Activated CD4-positive, alpha-beta T cell treated with anti-CD3 and anti-CD28 coated beads for 48 hours (primary cell): Measurements from ENCODE around the gene KLHL11.

ENCODE experiments used
- DNase-seq: peaks from one replicate; pipeline ENCODE4 v3.0.0-alpha.2; 2020

The KLHL11 gene

GRCh38 chr17:41864836-41865595 is at the start of gene KLHL11:
KLHL11 (minus strand) TSS chr17:41865423; CDS start chr17:41865370, 53 bp downstream.
- DNase-seq: peak; percentile 92

GRCh38 chr17:41915020-41915419 is 49.8 kb upstream of the KLHL11 start:
- DNase-seq: no peak

- DNase-seq: no peak
These were observed 49.1 kb upstream of the KLHL11 start for GRCh38 chr17:41914358-41914766.

GRCh38 chr17:41913798-41914197 is 48.6 kb upstream of the KLHL11 start:
- DNase-seq: no peak

GRCh38 chr17:41912925-41913324 is 47.7 kb upstream of the KLHL11 start:
- no peak for DNase-seq

- no peak for DNase-seq
These were observed 45.6 kb upstream of the KLHL11 start for GRCh38 chr17:41910701-41911391.

GRCh38 chr17:41909088-41909487 is 43.9 kb upstream of the KLHL11 start:
- DNase-seq: no peak

GRCh38 chr17:41907633-41908539 is 42.7 kb upstream of the KLHL11 start:
- DNase-seq: no peak

- DNase-seq: no peak
These were observed 41.9 kb upstream of the KLHL11 start for GRCh38 chr17:41907185-41907556.

GRCh38 chr17:41906465-41907184 is 41.4 kb upstream of the KLHL11 start:
- no peak for DNase-seq

GRCh38 chr17:41905172-41905571 is 39.9 kb upstream of the KLHL11 start:
- DNase-seq: no peak

GRCh38 chr17:41904242-41904841 is 39.1 kb upstream of the KLHL11 start:
- DNase-seq: no peak

GRCh38 chr17:41901646-41902045 is 36.4 kb upstream of the KLHL11 start:
- no peak for DNase-seq

- no peak for DNase-seq
These were observed 31.5 kb upstream of the KLHL11 start for GRCh38 chr17:41896726-41897125.

- DNase-seq: no peak
These were observed 30.4 kb upstream of the KLHL11 start for GRCh38 chr17:41895617-41896016.

GRCh38 chr17:41894791-41895331 is 29.6 kb upstream of the KLHL11 start:
- DNase-seq: no peak

- no peak for DNase-seq
These were observed 28.2 kb upstream of the KLHL11 start for GRCh38 chr17:41893384-41893783.

GRCh38 chr17:41892021-41892376 is 26.8 kb upstream of the KLHL11 start:
- no peak for DNase-seq

GRCh38 chr17:41891135-41892020 is 26.2 kb upstream of the KLHL11 start:
- no peak for DNase-seq

- DNase-seq: no peak
These were observed 23.2 kb upstream of the KLHL11 start for GRCh38 chr17:41888332-41888965.

GRCh38 chr17:41885733-41886132 is 20.5 kb upstream of the KLHL11 start:
- no peak for DNase-seq
